ENCODE results near the gene COL15A1.

DNA sequence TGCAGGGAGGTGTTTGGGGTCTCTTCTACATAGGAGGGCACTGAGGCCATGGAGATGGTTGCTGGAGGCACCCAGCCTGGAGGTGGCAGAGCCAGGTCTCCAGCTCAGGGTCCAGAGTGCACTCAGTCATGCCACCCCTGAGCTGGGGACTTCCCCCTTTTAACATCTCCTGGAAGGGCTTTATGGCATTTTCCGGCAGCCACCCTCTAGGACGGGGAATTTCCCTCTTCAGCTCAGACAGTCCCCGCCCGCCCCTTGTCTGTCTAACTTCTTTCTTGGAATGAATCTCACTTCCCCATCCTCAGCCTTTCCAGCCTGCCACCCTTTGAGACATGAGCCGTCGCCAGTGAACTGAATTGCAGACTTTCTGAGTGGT is 49.9 kb downstream of the COL15A1 start:
- TF ChIP-seq POLR2A (IDR thresholded peaks at IDR 0.05), result no peak
- TF ChIP-seq, protein P1, sequence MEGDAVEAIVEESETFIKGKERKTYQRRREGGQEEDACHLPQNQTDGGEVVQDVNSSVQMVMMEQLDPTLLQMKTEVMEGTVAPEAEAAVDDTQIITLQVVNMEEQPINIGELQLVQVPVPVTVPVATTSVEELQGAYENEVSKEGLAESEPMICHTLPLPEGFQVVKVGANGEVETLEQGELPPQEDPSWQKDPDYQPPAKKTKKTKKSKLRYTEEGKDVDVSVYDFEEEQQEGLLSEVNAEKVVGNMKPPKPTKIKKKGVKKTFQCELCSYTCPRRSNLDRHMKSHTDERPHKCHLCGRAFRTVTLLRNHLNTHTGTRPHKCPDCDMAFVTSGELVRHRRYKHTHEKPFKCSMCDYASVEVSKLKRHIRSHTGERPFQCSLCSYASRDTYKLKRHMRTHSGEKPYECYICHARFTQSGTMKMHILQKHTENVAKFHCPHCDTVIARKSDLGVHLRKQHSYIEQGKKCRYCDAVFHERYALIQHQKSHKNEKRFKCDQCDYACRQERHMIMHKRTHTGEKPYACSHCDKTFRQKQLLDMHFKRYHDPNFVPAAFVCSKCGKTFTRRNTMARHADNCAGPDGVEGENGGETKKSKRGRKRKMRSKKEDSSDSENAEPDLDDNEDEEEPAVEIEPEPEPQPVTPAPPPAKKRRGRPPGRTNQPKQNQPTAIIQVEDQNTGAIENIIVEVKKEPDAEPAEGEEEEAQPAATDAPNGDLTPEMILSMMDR (IDR thresholded peaks at IDR 0.05), result no peak
